Activated CD4-positive, alpha-beta T cell treated with anti-CD3 and anti-CD28 coated beads for 36 hours (primary cell): Measurements from ENCODE around the gene OGT. TPM values are rescaled to one million over a fixed set of nuclear protein-coding genes. Genes with fewer than 3 reads are reported as not detected.
"Not testable (repeated sequence)": the region's sequence is repeated elsewhere in the genome, so short reads cannot be mapped to it uniquely, and the experiment has no call there.

Experiments used
- ATAC-seq: fragments of 200-7000 bp; cut with Tn5 transposase; one replicate; pipeline ENCODE4 v1.10.0; 2021; ENCODE audit warnings: mild to moderate bottlenecking, moderate library complexity
- CTCF ChIA-PET: fragments of 350-600 bp; sonication (Branson Sonifier 250); formaldehyde crosslinking; loops from one replicate; lab custom pipeline; 2021; ENCODE audit warnings: antibody characterized with exemption; lab: Charles Lee
- POLR2A ChIA-PET: fragments of 350-600 bp; sonication (Branson Sonifier 250); formaldehyde crosslinking; loops from one replicate; lab custom pipeline; 2021; ENCODE audit warnings: antibody characterized with exemption, inconsistent platforms; lab: Charles Lee
- DNase-seq: peaks from one replicate; pipeline ENCODE4 v3.0.0-alpha.2; 2020
- H3K27ac Mint-ChIP-seq: one replicate; pipeline ENCODE4 v1.8.0; 2021; ENCODE audit warnings: mixed read lengths
- H3K27me3 Mint-ChIP-seq: one replicate; pipeline ENCODE4 v1.8.0; 2021; ENCODE audit warnings: mixed read lengths
- H3K36me3 Mint-ChIP-seq: one replicate; pipeline ENCODE4 v1.8.0; 2021; ENCODE audit warnings: low read depth, mixed read lengths
- H3K4me1 Mint-ChIP-seq: one replicate; pipeline ENCODE4 v1.8.0; 2021; ENCODE audit warnings: mixed read lengths
- H3K4me3 Mint-ChIP-seq: one replicate; pipeline ENCODE4 v1.8.0; 2021; ENCODE audit warnings: mild to moderate bottlenecking, moderate library complexity, mixed read lengths
- H3K9me3 Mint-ChIP-seq: one replicate; pipeline ENCODE4 v1.8.0; 2021; ENCODE audit warnings: low read depth, mixed read lengths
- intact Hi-C, 2 experiments: fragments of 100-400 bp; cut with DNase I in 1 of 2; cut with micrococcal nuclease in 1 of 2; formaldehyde crosslinking; loops; one replicate each; pipeline versions ENCODE4 v1.14.2 to v1.15.1; 2022 to 2024; cut with DNase I, micrococcal nuclease
- total RNA-seq, 2 experiments: library from RNA; stranded (reverse); gene quantifications; one replicate each; pipeline ENCODE4 v1.2.3, GENCODE V29; 2021

Gene OGT
- total RNA-seq, 2 experiments from 2014 or later, result 331 to 339 TPM

- DNase-seq, result no peak
- peaks cover 50% of the 10 kb centered on the region for H3K36me3 Mint-ChIP-seq
- H3K4me3 Mint-ChIP-seq, result no peak overlapping the region
- intact Hi-C loops, result no loop called here
- ChIA-PET CTCF (interaction anchor here (2.0 kb wide), 1 partner anchor 16 kb away, joined by 5 read pairs; no protein-coding TSS in a partner anchor), POLR2A (interaction anchor here (0.5 to 1.4 kb wide), 2 partner anchors 18 to 101 kb away, joined by 5 to 7 read pairs; partner anchors contain the start of gene OGT)
- ATAC-seq, result peak; percentile 21
- H3K27ac Mint-ChIP-seq, result peak overlapping the region; percentile 55
- H3K9me3 Mint-ChIP-seq, result no peaks in the 10 kb centered on the region
- H3K27me3 Mint-ChIP-seq, result no peaks in the 10 kb centered on the region
- peaks cover 32% of the 10 kb centered on the region for H3K4me1 Mint-ChIP-seq
These were observed 17.7 kb downstream of the OGT start for GRCh38 chrX:71550578-71550977.

GRCh38 chrX:71556036-71556435 is 23.1 kb downstream of the OGT start:
- H3K4me1 Mint-ChIP-seq, result no peaks in the 10 kb centered on the region
- CTCF ChIA-PET, result no interaction called here
- POLR2A ChIA-PET, result no interaction called here
- no peaks in the 10 kb centered on the region for H3K27me3 Mint-ChIP-seq
- H3K36me3 Mint-ChIP-seq, result peaks cover 45% of the 10 kb centered on the region
- DNase-seq, result no peak
- peak overlapping the region; percentile 78 for H3K27ac Mint-ChIP-seq
- no peak overlapping the region for H3K4me3 Mint-ChIP-seq
- H3K9me3 Mint-ChIP-seq, result no peaks in the 10 kb centered on the region
- intact Hi-C loops, result no loop called here
- ATAC-seq, result no peak

GRCh38 chrX:71558920-71559319 is 26.0 kb downstream of the OGT start:
- Mint-ChIP-seq H3K27me3 (no peaks in the 10 kb centered on the region), H3K27ac (no peak overlapping the region), H3K36me3 (peaks cover 62% of the 10 kb centered on the region), H3K9me3 (no peaks in the 10 kb centered on the region), H3K4me1 (no peaks in the 10 kb centered on the region), H3K4me3 (no peak overlapping the region)
- DNase-seq (no peak), ATAC-seq (no peak)
- ChIA-PET POLR2A (no interaction called here), CTCF (no interaction called here)
- intact Hi-C loops, result no loop called here

- ATAC-seq, H3K9me3 Mint-ChIP-seq, CTCF ChIA-PET, DNase-seq, H3K4me3 Mint-ChIP-seq, H3K4me1 Mint-ChIP-seq, H3K27me3 Mint-ChIP-seq, H3K27ac Mint-ChIP-seq, POLR2A ChIA-PET: not testable (repeated sequence)
- peaks cover 63% of the 10 kb centered on the region for H3K36me3 Mint-ChIP-seq
- intact Hi-C loops, result loop anchor here in 1 of 2 experiments (5.0 kb wide), 1 partner anchor 157 kb away; no protein-coding TSS in a partner anchor
These were observed 26.9 kb downstream of the OGT start for GRCh38 chrX:71559773-71560172.

- no peak for DNase-seq
- Mint-ChIP-seq H3K9me3 (no peaks in the 10 kb centered on the region), H3K36me3 (peaks cover 67% of the 10 kb centered on the region), H3K27me3 (no peaks in the 10 kb centered on the region), H3K4me1 (no peaks in the 10 kb centered on the region), H3K27ac (no peak overlapping the region), H3K4me3 (no peak overlapping the region)
- ChIA-PET POLR2A (no interaction called here), CTCF (interaction anchor here (0.9 to 1.1 kb wide), 3 partner anchors 14 to 88 kb away, joined by 3 to 5 read pairs (median 4); no protein-coding TSS in a partner anchor)
- no peak for ATAC-seq
- intact Hi-C loops, result loop anchor here in 1 of 2 experiments (5.0 kb wide), 1 partner anchor 162 kb away; no protein-coding TSS in a partner anchor
These were observed 31.0 kb downstream of the OGT start for GRCh38 chrX:71563921-71564320.

GRCh38 chrX:71565474-71566041 is 32.7 kb downstream of the OGT start:
- Mint-ChIP-seq H3K27ac (no peak overlapping the region), H3K27me3 (no peaks in the 10 kb centered on the region), H3K9me3 (no peaks in the 10 kb centered on the region), H3K4me1 (no peaks in the 10 kb centered on the region), H3K4me3 (no peak overlapping the region), H3K36me3 (peaks cover 65% of the 10 kb centered on the region)
- ChIA-PET CTCF (no interaction called here), POLR2A (no interaction called here)
- intact Hi-C loops, result no loop called here
- DNase-seq, result no peak
- ATAC-seq, result no peak

- POLR2A ChIA-PET, intact Hi-C loops, H3K4me1 Mint-ChIP-seq, H3K27ac Mint-ChIP-seq, H3K27me3 Mint-ChIP-seq, H3K4me3 Mint-ChIP-seq, H3K9me3 Mint-ChIP-seq, ATAC-seq, DNase-seq: not testable (repeated sequence)
- CTCF ChIA-PET, result interaction anchor here (0.7 to 1.6 kb wide), 2 partner anchors 11 to 199 kb away, joined by 3 read pairs; no protein-coding TSS in a partner anchor
- H3K36me3 Mint-ChIP-seq, result peaks cover 52% of the 10 kb centered on the region
These were observed 38.5 kb downstream of the OGT start for GRCh38 chrX:71571390-71571789.

GRCh38 chrX:71573590-71573989 is 40.7 kb downstream of the OGT start:
- ATAC-seq (no peak), DNase-seq (no peak)
- peaks cover 2% of the 10 kb centered on the region for H3K4me1 Mint-ChIP-seq
- intact Hi-C loops, result no loop called here
- H3K9me3 Mint-ChIP-seq, result no peaks in the 10 kb centered on the region
- POLR2A ChIA-PET, result no interaction called here
- no peak overlapping the region for H3K27ac Mint-ChIP-seq
- H3K4me3 Mint-ChIP-seq, result no peak overlapping the region
- CTCF ChIA-PET, result interaction anchor here (0.8 kb wide), 1 partner anchor 557 kb away, joined by 4 read pairs; no protein-coding TSS in a partner anchor
- H3K36me3 Mint-ChIP-seq, result peaks cover 49% of the 10 kb centered on the region
- no peaks in the 10 kb centered on the region for H3K27me3 Mint-ChIP-seq

GRCh38 chrX:71577682-71578081 is 44.8 kb downstream of the OGT start:
- no peaks in the 10 kb centered on the region for H3K27me3 Mint-ChIP-seq
- DNase-seq (no peak), ATAC-seq (no peak)
- POLR2A ChIA-PET, result no interaction called here
- H3K4me1 Mint-ChIP-seq, result peaks cover 2% of the 10 kb centered on the region
- CTCF ChIA-PET, result no interaction called here
- no peak overlapping the region for H3K27ac Mint-ChIP-seq
- intact Hi-C loops, result no loop called here
- peaks cover 44% of the 10 kb centered on the region for H3K36me3 Mint-ChIP-seq
- no peak overlapping the region for H3K4me3 Mint-ChIP-seq
- H3K9me3 Mint-ChIP-seq, result no peaks in the 10 kb centered on the region

- no peak within 1 kb of the TSS for H3K4me3 Mint-ChIP-seq
These were observed 45.6 kb downstream of the OGT start, which contains the start of gene GCNA for GRCh38 chrX:71578253-71579135. TSS of gene GCNA (plus strand) at chrX:71578437. CDS start at chrX:71580822, 2,385 bp downstream.

GRCh38 chrX:71579136-71579989 is 46.5 kb downstream of the OGT start:
- peaks cover 2% of the 10 kb centered on the region for H3K4me1 Mint-ChIP-seq
- ATAC-seq, result peak; percentile 26

More at GRCh38 chrX:71578253-71579135, 45.6 kb downstream of the OGT start, which contains the start of gene GCNA:
- POLR2A ChIA-PET, result no interaction called here
- DNase-seq (no peak), ATAC-seq (no peak)
- Mint-ChIP-seq H3K27ac (peak within 1 kb of the TSS; percentile 58), H3K4me1 (peaks cover 2% of the 10 kb centered on the region), H3K27me3 (no peaks in the 10 kb centered on the region), H3K9me3 (no peaks in the 10 kb centered on the region), H3K36me3 (peaks cover 38% of the 10 kb centered on the region)
- intact Hi-C loops, result no loop called here
- CTCF ChIA-PET, result no interaction called here

More at GRCh38 chrX:71579136-71579989, 46.5 kb downstream of the OGT start:
- no peak overlapping the region for H3K4me3 Mint-ChIP-seq
- ChIA-PET CTCF (no interaction called here), POLR2A (no interaction called here)
- H3K36me3 Mint-ChIP-seq, result peaks cover 31% of the 10 kb centered on the region
- no peak overlapping the region for H3K27ac Mint-ChIP-seq
- H3K27me3 Mint-ChIP-seq, result no peaks in the 10 kb centered on the region
- intact Hi-C loops, result no loop called here
- DNase-seq, result peak; percentile 5
- no peaks in the 10 kb centered on the region for H3K9me3 Mint-ChIP-seq
